Neural cell (in vitro differentiated cells): ENCODE data around the gene GNG7. TPM values are rescaled to one million over a fixed set of nuclear protein-coding genes. Genes with fewer than 3 reads are reported as not detected.

ENCODE experiments used
- H2AFZ ChIP-seq: fragments of 200-600, 300-800 bp; sonication (generic), shearing (Covaris generic); 2 replicates; pipeline ENCODE4 v1.6.0; 2014; ENCODE audit warnings: low read depth, mild to moderate bottlenecking, antibody characterized with exemption, low read length, moderate library complexity
- H3F3A ChIP-seq: fragments of 200-600 bp; shearing (Covaris generic); 2 replicates; pipeline ENCODE4 v1.6.1; 2016; ENCODE audit warnings: mild to moderate bottlenecking, moderate library complexity, mixed read lengths, antibody characterized with exemption, low read length; ENCODE audit not compliant: insufficient read depth, poor library complexity, severe bottlenecking
- H3K27ac ChIP-seq: fragments of 200-600, 300-800 bp; sonication (generic), shearing (Covaris generic); 2 replicates; pipeline ENCODE4 v1.5.1; 2014; ENCODE audit warnings: mild to moderate bottlenecking, low read length, moderate library complexity
- H3K27me3 ChIP-seq: fragments of 300-800, 200-600 bp; sonication (generic), shearing (Covaris generic); 2 replicates; pipeline ENCODE4 v1.6.0; 2014; ENCODE audit warnings: mild to moderate bottlenecking, low read depth, low read length, moderate library complexity; ENCODE audit not compliant: insufficient read depth
- H3K36me3 ChIP-seq: fragments of 300-800, 200-600 bp; sonication (generic), shearing (Covaris generic); 2 replicates; pipeline ENCODE4 v1.5.1; 2014; ENCODE audit warnings: mild to moderate bottlenecking, antibody characterized with exemption, low read length, moderate library complexity; ENCODE audit not compliant: insufficient read depth
- H3K4me2 ChIP-seq: fragments of 300-800, 200-600 bp; sonication (generic), shearing (Covaris generic); 2 replicates; pipeline ENCODE4 v1.6.0; 2014; ENCODE audit warnings: mild to moderate bottlenecking, low read length
- H3K4me3 ChIP-seq: fragments of 300-800, 200-600 bp; sonication (generic), shearing (Covaris generic); 2 replicates; pipeline ENCODE4 v1.5.1; 2014; ENCODE audit warnings: mild to moderate bottlenecking, low read length, moderate library complexity
- H3K79me2 ChIP-seq: fragments of 200-600 bp; shearing (Covaris generic); replicated peaks from 2 replicates; pipeline ENCODE4 v1.6.0; 2014; ENCODE audit warnings: mild to moderate bottlenecking, low read length, moderate library complexity; ENCODE audit not compliant: insufficient read depth
- H3K9ac ChIP-seq: fragments of 300-800, 200-600 bp; sonication (generic), shearing (Covaris generic); 2 replicates; pipeline ENCODE4 v1.6.1; 2016; ENCODE audit warnings: mild to moderate bottlenecking, low read length, mixed read lengths
- H3K9me2 ChIP-seq: fragments of 200-600 bp; shearing (Covaris generic); 2 replicates; pipeline ENCODE4 v1.6.1; 2016; ENCODE audit warnings: mild to moderate bottlenecking, low read length, mixed read lengths; ENCODE audit not compliant: insufficient read depth
- H3K9me3 ChIP-seq: fragments of 200-600, 300-800 bp; sonication (generic), shearing (Covaris generic); 2 replicates; pipeline ENCODE4 v1.6.1; 2016; ENCODE audit warnings: mild to moderate bottlenecking, mixed run types, low read length, moderate library complexity, mixed read lengths
- H4K20me1 ChIP-seq: fragments of 200-600 bp; shearing (Covaris generic); 2 replicates; pipeline ENCODE4 v1.6.1; 2016; ENCODE audit warnings: mild to moderate bottlenecking, mixed run types; ENCODE audit not compliant: insufficient read depth
- EP300 ChIP-seq: fragments of 450-650 bp; conservative IDR thresholded peaks from 2 replicates; pipeline ENCODE4 v1.6.1; 2014; ENCODE audit warnings: antibody characterized with exemption, mild to moderate bottlenecking, moderate library complexity; ENCODE audit not compliant: poor library complexity, severe bottlenecking
- EZH2 ChIP-seq: fragments of 200-600, 300-800 bp; shearing (Covaris generic), sonication (generic); IDR thresholded peaks from 2 replicates; pipeline ENCODE4 v1.6.1; 2014; ENCODE audit warnings: antibody characterized with exemption, low read length, borderline replicate concordance, mild to moderate bottlenecking; ENCODE audit not compliant: insufficient read depth, poor library complexity, severe bottlenecking
- MXI1 ChIP-seq: fragments of 450-650 bp; conservative IDR thresholded peaks from 2 replicates; pipeline ENCODE4 v1.6.1; 2014; ENCODE audit warnings: antibody characterized with exemption, mild to moderate bottlenecking; ENCODE audit not compliant: poor library complexity, severe bottlenecking
- POLR2AphosphoS5 ChIP-seq: IDR thresholded peaks from 2 replicates; pipeline ENCODE4 v1.6.1; 2012
- RAD21 ChIP-seq: fragments of 450-650 bp; conservative IDR thresholded peaks from 2 replicates; pipeline ENCODE4 v1.6.1; 2014; ENCODE audit warnings: antibody characterized with exemption, mild to moderate bottlenecking, moderate library complexity
- SMC3 ChIP-seq: fragments of 450-650 bp; conservative IDR thresholded peaks from 2 replicates; pipeline ENCODE4 v1.6.1; 2014; ENCODE audit warnings: antibody characterized with exemption, mild to moderate bottlenecking, moderate library complexity; ENCODE audit not compliant: poor library complexity
- TAF1 ChIP-seq: IDR thresholded peaks from 2 replicates; pipeline ENCODE4 v1.6.1; 2012; ENCODE audit warnings: low read depth
- polyA plus RNA-seq: library from polyadenylated mRNA; depleted of rRNA; stranded (reverse); fragments of >200 nt; gene quantifications from 2 replicates; pipeline ENCODE4 v1.2.3, GENCODE V29; 2014
- TF ChIP-seq, protein P1 (sequence below): IDR thresholded peaks from 2 replicates; pipeline ENCODE4 v1.6.1; 2012; ENCODE audit warnings: borderline replicate concordance
- TF ChIP-seq, protein P2 (sequence below): fragments of 450-650 bp; IDR thresholded peaks from 2 replicates; pipeline ENCODE4 v1.5.1; 2014; ENCODE audit warnings: antibody characterized with exemption, mild to moderate bottlenecking, moderate library complexity; ENCODE audit not compliant: poor library complexity, severe bottlenecking

Gene GNG7
- polyA plus RNA-seq, 1 donor from 2014 or later: 3.0 TPM

DNA sequence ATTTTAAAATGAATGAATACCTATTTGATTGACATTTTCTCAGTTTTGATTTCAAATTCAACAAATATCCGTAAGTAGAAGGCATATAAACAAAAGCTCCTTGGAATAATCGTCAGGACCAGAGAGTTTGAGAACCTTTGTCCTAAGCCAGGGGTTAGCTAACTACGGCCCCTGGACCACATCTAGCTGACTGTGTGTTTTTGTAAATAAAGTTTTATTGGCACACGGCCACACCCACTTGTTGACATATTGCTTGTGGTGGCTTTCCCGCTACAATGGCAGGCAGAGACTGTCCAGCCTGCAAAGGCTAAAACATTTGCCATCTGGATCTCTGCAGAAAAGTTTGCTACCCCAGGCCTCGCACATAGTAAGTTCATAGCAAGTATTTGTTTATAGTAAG, 83.4 kb downstream of the GNG7 start:
- TF ChIP-seq POLR2AphosphoS5: no peak
- TF ChIP-seq TAF1: no peak
- no peak for TF ChIP-seq EZH2
- TF ChIP-seq RAD21: no peak
- no peak for TF ChIP-seq SMC3
- no peak for TF ChIP-seq MXI1
- TF ChIP-seq, protein P1, sequence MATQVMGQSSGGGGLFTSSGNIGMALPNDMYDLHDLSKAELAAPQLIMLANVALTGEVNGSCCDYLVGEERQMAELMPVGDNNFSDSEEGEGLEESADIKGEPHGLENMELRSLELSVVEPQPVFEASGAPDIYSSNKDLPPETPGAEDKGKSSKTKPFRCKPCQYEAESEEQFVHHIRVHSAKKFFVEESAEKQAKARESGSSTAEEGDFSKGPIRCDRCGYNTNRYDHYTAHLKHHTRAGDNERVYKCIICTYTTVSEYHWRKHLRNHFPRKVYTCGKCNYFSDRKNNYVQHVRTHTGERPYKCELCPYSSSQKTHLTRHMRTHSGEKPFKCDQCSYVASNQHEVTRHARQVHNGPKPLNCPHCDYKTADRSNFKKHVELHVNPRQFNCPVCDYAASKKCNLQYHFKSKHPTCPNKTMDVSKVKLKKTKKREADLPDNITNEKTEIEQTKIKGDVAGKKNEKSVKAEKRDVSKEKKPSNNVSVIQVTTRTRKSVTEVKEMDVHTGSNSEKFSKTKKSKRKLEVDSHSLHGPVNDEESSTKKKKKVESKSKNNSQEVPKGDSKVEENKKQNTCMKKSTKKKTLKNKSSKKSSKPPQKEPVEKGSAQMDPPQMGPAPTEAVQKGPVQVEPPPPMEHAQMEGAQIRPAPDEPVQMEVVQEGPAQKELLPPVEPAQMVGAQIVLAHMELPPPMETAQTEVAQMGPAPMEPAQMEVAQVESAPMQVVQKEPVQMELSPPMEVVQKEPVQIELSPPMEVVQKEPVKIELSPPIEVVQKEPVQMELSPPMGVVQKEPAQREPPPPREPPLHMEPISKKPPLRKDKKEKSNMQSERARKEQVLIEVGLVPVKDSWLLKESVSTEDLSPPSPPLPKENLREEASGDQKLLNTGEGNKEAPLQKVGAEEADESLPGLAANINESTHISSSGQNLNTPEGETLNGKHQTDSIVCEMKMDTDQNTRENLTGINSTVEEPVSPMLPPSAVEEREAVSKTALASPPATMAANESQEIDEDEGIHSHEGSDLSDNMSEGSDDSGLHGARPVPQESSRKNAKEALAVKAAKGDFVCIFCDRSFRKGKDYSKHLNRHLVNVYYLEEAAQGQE: no peak
- TF ChIP-seq EP300: no peak
- TF ChIP-seq, protein P2, sequence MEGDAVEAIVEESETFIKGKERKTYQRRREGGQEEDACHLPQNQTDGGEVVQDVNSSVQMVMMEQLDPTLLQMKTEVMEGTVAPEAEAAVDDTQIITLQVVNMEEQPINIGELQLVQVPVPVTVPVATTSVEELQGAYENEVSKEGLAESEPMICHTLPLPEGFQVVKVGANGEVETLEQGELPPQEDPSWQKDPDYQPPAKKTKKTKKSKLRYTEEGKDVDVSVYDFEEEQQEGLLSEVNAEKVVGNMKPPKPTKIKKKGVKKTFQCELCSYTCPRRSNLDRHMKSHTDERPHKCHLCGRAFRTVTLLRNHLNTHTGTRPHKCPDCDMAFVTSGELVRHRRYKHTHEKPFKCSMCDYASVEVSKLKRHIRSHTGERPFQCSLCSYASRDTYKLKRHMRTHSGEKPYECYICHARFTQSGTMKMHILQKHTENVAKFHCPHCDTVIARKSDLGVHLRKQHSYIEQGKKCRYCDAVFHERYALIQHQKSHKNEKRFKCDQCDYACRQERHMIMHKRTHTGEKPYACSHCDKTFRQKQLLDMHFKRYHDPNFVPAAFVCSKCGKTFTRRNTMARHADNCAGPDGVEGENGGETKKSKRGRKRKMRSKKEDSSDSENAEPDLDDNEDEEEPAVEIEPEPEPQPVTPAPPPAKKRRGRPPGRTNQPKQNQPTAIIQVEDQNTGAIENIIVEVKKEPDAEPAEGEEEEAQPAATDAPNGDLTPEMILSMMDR: no peak
- no peak overlapping the region for H3K4me2 ChIP-seq
- no peak overlapping the region for H2AFZ ChIP-seq
- no peaks in the 10 kb centered on the region for H3F3A ChIP-seq
- H4K20me1 ChIP-seq: no peaks in the 10 kb centered on the region
- no peak overlapping the region for H3K27ac ChIP-seq
- no peaks in the 10 kb centered on the region for H3K27me3 ChIP-seq
- peaks cover 4% of the 10 kb centered on the region for H3K9me3 ChIP-seq
- no peaks in the 10 kb centered on the region for H3K79me2 ChIP-seq
- no peak overlapping the region for H3K9ac ChIP-seq
- H3K4me3 ChIP-seq: no peak overlapping the region
- H3K36me3 ChIP-seq: no peaks in the 10 kb centered on the region
- H3K9me2 ChIP-seq: no peaks in the 10 kb centered on the region

DNA sequence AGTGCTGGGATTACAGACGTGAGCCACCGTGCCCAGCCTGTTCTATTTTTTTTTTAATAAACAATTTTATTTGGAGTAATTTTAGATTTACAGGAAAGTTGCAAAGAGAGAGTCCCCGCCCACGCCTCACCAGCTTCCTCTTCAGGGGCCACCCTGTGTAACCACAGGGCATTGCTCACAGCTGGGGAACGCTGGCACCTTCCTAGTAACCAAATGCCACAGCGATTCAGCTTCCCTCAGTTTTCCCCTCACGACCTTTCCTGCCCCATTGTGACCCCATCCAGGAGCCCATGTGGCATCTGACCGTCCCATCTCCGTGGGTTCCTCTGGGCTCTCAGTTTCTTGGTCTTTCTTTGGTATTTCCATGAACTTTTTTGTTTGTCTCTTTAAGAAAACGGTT, 83.9 kb downstream of the GNG7 start:
- H3K36me3 ChIP-seq: no peaks in the 10 kb centered on the region
- no peak overlapping the region for H3K4me3 ChIP-seq
- no peak overlapping the region for H2AFZ ChIP-seq
- H3K9ac ChIP-seq: no peak overlapping the region
- H3K79me2 ChIP-seq: no peaks in the 10 kb centered on the region
- H3K4me2 ChIP-seq: no peak overlapping the region
- peaks cover 4% of the 10 kb centered on the region for H3K9me3 ChIP-seq
- no peaks in the 10 kb centered on the region for H3F3A ChIP-seq
- no peaks in the 10 kb centered on the region for H4K20me1 ChIP-seq
- no peaks in the 10 kb centered on the region for H3K9me2 ChIP-seq
- no peak overlapping the region for H3K27ac ChIP-seq
- no peaks in the 10 kb centered on the region for H3K27me3 ChIP-seq
- TF ChIP-seq POLR2AphosphoS5: no peak
- TF ChIP-seq, protein P2: no peak
- no peak for TF ChIP-seq RAD21
- TF ChIP-seq TAF1: no peak
- TF ChIP-seq SMC3: no peak
- TF ChIP-seq EP300: no peak
- no peak for TF ChIP-seq MXI1
- TF ChIP-seq, protein P1: no peak
- no peak for TF ChIP-seq EZH2
